ENCODE measurements around the gene ZCCHC8. TPM values are rescaled to one million over a fixed set of nuclear protein-coding genes. Genes with fewer than 3 reads are reported as not detected.
"Not testable (repeated sequence)": the region's sequence is repeated elsewhere in the genome, so short reads cannot be mapped to it uniquely, and the experiment has no call there.

The ZCCHC8 gene
- total RNA-seq, 2 donors from 2014 or later, result 7.3 to 16.6 TPM

DNA sequence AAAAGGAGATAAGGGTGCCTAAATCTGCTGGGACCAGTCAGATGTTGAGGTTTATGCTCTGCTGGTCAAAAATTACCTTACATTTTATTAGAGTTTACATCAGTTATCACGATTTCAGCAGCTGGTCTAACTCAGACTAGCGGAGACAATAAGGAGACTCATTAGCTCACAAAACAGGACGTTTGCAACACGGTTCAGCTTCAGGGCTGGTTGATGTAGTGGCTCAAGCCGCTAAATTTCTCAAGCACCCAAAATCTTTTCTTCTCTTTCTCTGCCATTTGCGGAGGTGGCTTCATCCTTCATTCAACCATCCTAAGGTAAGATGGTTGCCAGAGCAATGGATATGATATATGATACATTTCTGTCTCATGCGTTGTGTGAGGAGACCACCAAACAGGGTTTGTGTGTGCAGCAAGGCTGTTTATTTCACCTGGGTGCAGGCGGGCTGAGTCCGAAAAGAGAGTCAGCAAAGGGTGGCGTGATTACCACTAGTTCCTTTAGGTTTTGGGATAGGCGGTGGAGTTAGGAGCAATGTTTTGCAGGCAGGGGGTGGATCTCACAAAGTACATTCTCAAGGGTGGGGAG is 47.9 kb downstream of the ZCCHC8 start:
- Histone ChIP-seq H3K36me3 (replicated peaks in 1 of 2; ENCODE audit: insufficient read depth in 1 of 2, low read depth in 2 of 2) (no peaks in the 10 kb centered on the region), H3K4me1 (no peaks in the 10 kb centered on the region), H3K4me3 (no peak overlapping the region), H3K27me3 (no peaks in the 10 kb centered on the region), H3K9me3 (no peaks in the 10 kb centered on the region), H3K27ac (no peak overlapping the region)
- intact Hi-C loops (cut with DNase I), result no loop called here
- ATAC-seq, result no peak
- DNase-seq, result no peak
- WGBS, 2 donors, result 74 to 89% methylated on average over 11 of the region's 11 CpGs
- TF ChIP-seq, protein P1, sequence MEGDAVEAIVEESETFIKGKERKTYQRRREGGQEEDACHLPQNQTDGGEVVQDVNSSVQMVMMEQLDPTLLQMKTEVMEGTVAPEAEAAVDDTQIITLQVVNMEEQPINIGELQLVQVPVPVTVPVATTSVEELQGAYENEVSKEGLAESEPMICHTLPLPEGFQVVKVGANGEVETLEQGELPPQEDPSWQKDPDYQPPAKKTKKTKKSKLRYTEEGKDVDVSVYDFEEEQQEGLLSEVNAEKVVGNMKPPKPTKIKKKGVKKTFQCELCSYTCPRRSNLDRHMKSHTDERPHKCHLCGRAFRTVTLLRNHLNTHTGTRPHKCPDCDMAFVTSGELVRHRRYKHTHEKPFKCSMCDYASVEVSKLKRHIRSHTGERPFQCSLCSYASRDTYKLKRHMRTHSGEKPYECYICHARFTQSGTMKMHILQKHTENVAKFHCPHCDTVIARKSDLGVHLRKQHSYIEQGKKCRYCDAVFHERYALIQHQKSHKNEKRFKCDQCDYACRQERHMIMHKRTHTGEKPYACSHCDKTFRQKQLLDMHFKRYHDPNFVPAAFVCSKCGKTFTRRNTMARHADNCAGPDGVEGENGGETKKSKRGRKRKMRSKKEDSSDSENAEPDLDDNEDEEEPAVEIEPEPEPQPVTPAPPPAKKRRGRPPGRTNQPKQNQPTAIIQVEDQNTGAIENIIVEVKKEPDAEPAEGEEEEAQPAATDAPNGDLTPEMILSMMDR (IDR thresholded peaks at IDR 0.05), result no peak
- no peak for TF ChIP-seq POLR2A (IDR thresholded peaks at IDR 0.05)

DNA sequence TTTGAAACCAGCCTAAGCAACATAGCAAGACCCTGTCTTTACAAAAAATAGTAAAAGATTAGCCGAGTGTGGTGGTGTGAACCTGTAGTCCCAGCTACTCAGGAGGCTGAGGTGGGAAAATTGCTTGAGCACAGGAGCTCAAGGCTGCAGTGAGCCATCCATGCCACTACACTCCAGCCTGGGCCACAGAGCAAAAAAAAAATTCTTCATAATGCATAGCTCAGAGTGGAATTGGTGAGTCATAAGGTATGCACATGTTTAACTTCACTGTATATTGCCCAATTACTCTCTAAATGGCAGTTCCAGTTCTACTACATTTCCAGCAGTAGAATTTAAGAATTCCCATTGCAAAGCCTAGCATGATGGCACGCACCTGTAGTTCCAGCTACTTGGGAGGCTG is 51.4 kb downstream of the ZCCHC8 start:
- H3K4me3 ChIP-seq, result no peak overlapping the region
- intact Hi-C loops (cut with DNase I), result no loop called here
- 92 to 93% methylated on average over 2 of the region's 2 CpGs for WGBS, 2 donors
- ATAC-seq, result no peak
- no peak for DNase-seq
- no peak overlapping the region for H3K27ac ChIP-seq
- no peaks in the 10 kb centered on the region for H3K27me3 ChIP-seq
- no peaks in the 10 kb centered on the region for H3K4me1 ChIP-seq
- H3K9me3 ChIP-seq, result no peaks in the 10 kb centered on the region
- H3K36me3 ChIP-seq (replicated peaks in 1 of 2; ENCODE audit: insufficient read depth in 1 of 2, low read depth in 2 of 2), result no peaks in the 10 kb centered on the region
- TF ChIP-seq, protein P1 (IDR thresholded peaks at IDR 0.05), result no peak
- TF ChIP-seq POLR2A (IDR thresholded peaks at IDR 0.05), result no peak

DNA sequence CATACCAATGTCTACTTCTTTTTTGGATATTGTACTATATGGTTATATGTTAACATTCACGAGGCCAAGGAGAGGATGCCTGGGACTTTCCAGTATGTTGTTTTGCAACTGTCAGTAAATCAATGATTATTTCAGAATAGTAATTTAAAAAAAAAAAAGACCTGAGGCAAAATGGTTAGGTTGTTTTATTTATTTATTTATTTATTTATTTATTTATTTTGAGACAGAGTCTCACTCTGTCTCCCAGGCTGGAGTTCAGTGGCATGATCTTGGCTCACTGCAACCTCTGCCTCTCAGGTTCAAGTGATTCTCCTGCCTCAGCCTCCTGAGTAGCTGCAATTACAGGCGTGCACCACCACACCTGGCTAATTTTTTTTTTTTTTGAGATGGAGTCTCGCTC is 52.9 kb downstream of the ZCCHC8 start:
- DNase-seq; H3K36me3 ChIP-seq (replicated peaks in 1 of 2; ENCODE audit: insufficient read depth in 1 of 2, low read depth in 2 of 2); H3K27me3 ChIP-seq; ATAC-seq; H3K27ac ChIP-seq; intact Hi-C loops (cut with DNase I); H3K4me3 ChIP-seq; H3K9me3 ChIP-seq; H3K4me1 ChIP-seq: not testable (repeated sequence)
- WGBS, 2 donors, result 90 to 98% methylated on average over 3 of the region's 3 CpGs

DNA sequence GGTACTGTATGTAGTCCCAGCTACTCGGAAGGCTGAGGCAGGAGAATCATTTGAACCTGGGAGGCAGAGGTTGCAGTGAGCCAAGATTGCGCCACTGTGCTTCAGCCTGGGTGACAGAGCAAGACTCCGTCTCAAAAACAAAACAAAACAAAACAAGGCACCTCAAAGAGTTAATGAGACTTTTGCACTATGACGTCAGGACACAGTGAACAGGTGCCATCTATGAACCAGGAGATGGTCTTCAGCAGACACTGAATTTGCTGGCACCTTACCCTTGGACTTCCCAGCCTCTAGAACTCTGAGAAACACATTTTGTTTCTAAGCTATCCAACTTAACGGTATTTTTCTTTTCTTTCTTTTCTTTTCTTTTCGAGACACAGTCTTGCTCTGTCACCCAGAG is 54.3 kb downstream of the ZCCHC8 start:
- H3K36me3 ChIP-seq (replicated peaks in 1 of 2; ENCODE audit: insufficient read depth in 1 of 2, low read depth in 2 of 2); H3K4me3 ChIP-seq; H3K27me3 ChIP-seq; DNase-seq; intact Hi-C loops (cut with DNase I); H3K4me1 ChIP-seq; H3K9me3 ChIP-seq; ATAC-seq; H3K27ac ChIP-seq: not testable (repeated sequence)
- 65 to 71% methylated on average over 6 of the region's 6 CpGs for WGBS, 2 donors

DNA sequence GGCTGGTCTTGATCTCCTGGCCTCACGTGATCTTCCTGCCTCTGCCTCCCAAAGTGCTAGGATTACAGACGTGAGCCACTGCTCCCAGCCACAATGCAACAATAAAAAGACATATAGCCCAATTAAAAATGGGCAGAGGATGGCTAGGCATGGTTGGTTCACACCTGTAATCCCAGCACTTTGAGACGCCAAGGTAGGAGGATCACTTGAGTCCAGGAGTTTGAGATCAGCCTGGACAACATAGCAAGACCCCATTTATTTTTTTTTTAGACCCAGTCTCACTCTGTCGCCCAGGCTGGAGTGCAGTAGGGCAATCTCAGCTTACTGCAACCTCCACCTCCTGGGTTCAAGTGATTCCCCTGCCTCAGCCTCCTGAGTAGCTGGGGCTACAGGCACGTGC is 56.7 kb downstream of the ZCCHC8 start:
- ATAC-seq; DNase-seq; H3K27ac ChIP-seq; H3K27me3 ChIP-seq; H3K4me3 ChIP-seq; H3K9me3 ChIP-seq; H3K4me1 ChIP-seq; H3K36me3 ChIP-seq (replicated peaks in 1 of 2; ENCODE audit: insufficient read depth in 1 of 2, low read depth in 2 of 2); intact Hi-C loops (cut with DNase I): not testable (repeated sequence)
- 67 to 81% methylated on average over 5 of the region's 5 CpGs for WGBS, 2 donors

DNA sequence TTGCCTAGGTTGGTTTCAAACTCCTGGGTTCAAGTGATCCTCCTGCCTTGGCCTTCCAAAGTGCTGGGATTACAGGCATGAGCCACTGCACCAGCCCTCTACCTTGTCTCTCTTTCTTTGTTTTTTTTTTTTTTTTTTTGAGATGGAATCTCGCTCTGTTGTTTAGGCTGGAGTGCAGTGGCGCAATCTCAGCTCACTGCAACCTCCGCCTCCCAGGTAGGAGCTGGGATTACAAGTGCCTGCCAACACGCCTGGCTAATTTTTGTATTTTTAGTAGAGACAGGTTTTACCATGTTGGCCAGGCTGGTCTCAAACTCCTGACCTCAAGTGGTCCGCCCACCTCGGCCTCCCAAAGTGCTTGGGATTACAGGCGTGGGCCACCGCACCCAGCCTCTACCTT is 61.9 kb downstream of the ZCCHC8 start:
- H3K9me3 ChIP-seq; H3K27ac ChIP-seq; ATAC-seq; H3K4me3 ChIP-seq; intact Hi-C loops (cut with DNase I); H3K27me3 ChIP-seq; H3K4me1 ChIP-seq; DNase-seq; H3K36me3 ChIP-seq (replicated peaks in 1 of 2; ENCODE audit: insufficient read depth in 1 of 2, low read depth in 2 of 2): not testable (repeated sequence)
- 95 to 96% methylated on average over 8 of the region's 8 CpGs for WGBS, 2 donors

DNA sequence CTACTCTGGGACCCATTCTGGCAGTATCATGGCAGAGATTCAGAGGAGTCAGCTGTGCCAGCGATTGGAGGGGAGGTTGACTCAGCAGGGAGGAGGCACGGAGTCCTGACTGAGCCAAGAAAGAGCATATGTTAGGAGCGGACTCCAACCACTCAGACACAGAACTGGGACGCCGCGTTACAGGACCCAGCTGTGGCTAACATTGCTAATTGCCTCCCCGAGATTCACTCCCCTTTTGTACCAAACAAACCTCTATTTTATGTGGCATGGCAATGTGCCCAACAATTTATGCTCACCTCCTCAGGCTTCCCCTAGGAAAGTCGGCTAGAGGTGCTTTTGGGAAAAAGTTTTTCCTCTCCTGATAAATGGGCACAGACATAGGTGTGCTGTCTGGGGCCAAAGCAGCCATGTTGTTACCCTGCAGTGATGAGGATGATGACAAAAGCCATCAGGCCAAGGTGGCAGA is 63.0 kb downstream of the ZCCHC8 start:
- H3K4me3 ChIP-seq, result no peak overlapping the region
- H3K4me1 ChIP-seq, result no peaks in the 10 kb centered on the region
- H3K9me3 ChIP-seq, result no peaks in the 10 kb centered on the region
- ATAC-seq (peak; percentile 80), DNase-seq (peak; percentile 29 to 81 (median 64))
- no peaks in the 10 kb centered on the region for H3K36me3 ChIP-seq (replicated peaks in 1 of 2; ENCODE audit: insufficient read depth in 1 of 2, low read depth in 2 of 2)
- H3K27me3 ChIP-seq, result no peaks in the 10 kb centered on the region
- WGBS, 2 donors, result 43 to 48% methylated on average over 6 to 8 of the region's 8 CpGs
- H3K27ac ChIP-seq, result no peak overlapping the region
- intact Hi-C loops (cut with DNase I), result no loop called here
- no peak for TF ChIP-seq POLR2A (IDR thresholded peaks at IDR 0.05)
- TF ChIP-seq, protein P1 (IDR thresholded peaks at IDR 0.05), result no peak
